Gastroesophageal sphincter (tissue), 3 donors: ENCODE results near the gene UBA6.

Experiments
- POLR2A ChIP-seq, 2 donors: fragments of 450-650 bp; IDR thresholded peaks; one replicate each; pipeline ENCODE4 v1.6.1; 2017; ENCODE audit warnings: antibody characterized with exemption in 2 of 2, mild to moderate bottlenecking in 2 of 2, moderate library complexity in 1 of 2
- POLR2AphosphoS5 ChIP-seq: sonication (generic); formaldehyde crosslinking; IDR thresholded peaks from one replicate; pipeline ENCODE4 v1.6.1; 2017; ENCODE audit warnings: antibody characterized with exemption
- TF ChIP-seq, protein P1 (sequence below), 4 experiments: fragments of 200-600 bp in 2 of 4; fragments of 450-650 bp in 2 of 4; sonication (generic) in 1 of 4; IDR thresholded peaks; one replicate each; pipeline ENCODE4 v1.5.1; 2017 to 2019; ENCODE audit warnings: antibody characterized with exemption in 4 of 4, mild to moderate bottlenecking in 2 of 4, moderate library complexity in 2 of 4

- no peak for TF ChIP-seq POLR2AphosphoS5
- no peak for TF ChIP-seq POLR2A (IDR thresholded peaks at IDR 0.05)
- TF ChIP-seq, protein P1, sequence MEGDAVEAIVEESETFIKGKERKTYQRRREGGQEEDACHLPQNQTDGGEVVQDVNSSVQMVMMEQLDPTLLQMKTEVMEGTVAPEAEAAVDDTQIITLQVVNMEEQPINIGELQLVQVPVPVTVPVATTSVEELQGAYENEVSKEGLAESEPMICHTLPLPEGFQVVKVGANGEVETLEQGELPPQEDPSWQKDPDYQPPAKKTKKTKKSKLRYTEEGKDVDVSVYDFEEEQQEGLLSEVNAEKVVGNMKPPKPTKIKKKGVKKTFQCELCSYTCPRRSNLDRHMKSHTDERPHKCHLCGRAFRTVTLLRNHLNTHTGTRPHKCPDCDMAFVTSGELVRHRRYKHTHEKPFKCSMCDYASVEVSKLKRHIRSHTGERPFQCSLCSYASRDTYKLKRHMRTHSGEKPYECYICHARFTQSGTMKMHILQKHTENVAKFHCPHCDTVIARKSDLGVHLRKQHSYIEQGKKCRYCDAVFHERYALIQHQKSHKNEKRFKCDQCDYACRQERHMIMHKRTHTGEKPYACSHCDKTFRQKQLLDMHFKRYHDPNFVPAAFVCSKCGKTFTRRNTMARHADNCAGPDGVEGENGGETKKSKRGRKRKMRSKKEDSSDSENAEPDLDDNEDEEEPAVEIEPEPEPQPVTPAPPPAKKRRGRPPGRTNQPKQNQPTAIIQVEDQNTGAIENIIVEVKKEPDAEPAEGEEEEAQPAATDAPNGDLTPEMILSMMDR (IDR thresholded peaks at IDR 0.05): no peak
Observed at GRCh38 chr4:67614186-67614585, 86.8 kb downstream of the UBA6 start.
